ENCODE results near the gene DOK1. TPM values are rescaled to one million over a fixed set of nuclear protein-coding genes. Genes with fewer than 3 reads are reported as not detected.
A peak's percentile ranks its signal among the peaks of the same experiment; 100 is the strongest.

The DOK1 gene
- total and polyA plus RNA-seq, 8 donors = 5.7 to 14.0 (median 7.5) TPM

DNA sequence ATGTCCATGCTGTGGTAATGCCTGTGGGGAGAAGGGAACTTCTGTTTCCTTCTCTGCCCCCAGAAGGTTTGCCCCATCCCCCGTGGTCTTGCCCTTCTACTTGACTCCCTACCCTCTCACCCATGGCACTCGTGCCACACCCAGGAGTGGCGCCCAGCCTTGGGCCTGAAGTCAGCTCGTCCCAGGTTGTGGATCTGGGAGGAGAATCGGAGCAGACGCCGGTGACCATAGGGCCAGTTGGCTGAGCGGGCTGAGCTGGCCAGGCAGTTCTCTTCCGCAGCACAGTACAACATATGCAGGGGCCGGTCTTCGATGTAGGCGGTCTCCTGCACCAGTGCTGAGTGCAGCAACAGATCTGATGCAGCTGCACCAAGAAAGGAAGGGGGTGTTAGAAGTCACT is 20.1 kb upstream of the DOK1 start:
- FAIRE-seq (no peak), ATAC-seq (no peak), DNase-seq (peak in 2 of 6 donors; percentile 11 to 39)
- WGBS, 2 donors = 70 to 86% methylated on average over 12 of the region's 12 CpGs
- TF ChIP-seq, protein P1, sequence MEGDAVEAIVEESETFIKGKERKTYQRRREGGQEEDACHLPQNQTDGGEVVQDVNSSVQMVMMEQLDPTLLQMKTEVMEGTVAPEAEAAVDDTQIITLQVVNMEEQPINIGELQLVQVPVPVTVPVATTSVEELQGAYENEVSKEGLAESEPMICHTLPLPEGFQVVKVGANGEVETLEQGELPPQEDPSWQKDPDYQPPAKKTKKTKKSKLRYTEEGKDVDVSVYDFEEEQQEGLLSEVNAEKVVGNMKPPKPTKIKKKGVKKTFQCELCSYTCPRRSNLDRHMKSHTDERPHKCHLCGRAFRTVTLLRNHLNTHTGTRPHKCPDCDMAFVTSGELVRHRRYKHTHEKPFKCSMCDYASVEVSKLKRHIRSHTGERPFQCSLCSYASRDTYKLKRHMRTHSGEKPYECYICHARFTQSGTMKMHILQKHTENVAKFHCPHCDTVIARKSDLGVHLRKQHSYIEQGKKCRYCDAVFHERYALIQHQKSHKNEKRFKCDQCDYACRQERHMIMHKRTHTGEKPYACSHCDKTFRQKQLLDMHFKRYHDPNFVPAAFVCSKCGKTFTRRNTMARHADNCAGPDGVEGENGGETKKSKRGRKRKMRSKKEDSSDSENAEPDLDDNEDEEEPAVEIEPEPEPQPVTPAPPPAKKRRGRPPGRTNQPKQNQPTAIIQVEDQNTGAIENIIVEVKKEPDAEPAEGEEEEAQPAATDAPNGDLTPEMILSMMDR (IDR thresholded peaks at IDR 0.05) = no peak
- Histone ChIP-seq H3K4me3 (no peak overlapping the region), H3K36me3 (no peaks in the 10 kb centered on the region), H3K9me3 (no peaks in the 10 kb centered on the region), H3K27ac (no peak overlapping the region), H3K27me3 (no peaks in the 10 kb centered on the region), H3K4me1 (peaks cover 0 to 8% (median 7%) of the 10 kb centered on the region in 3 donors)
- intact Hi-C loops (cut with DNase I) = no loop called here

DNA sequence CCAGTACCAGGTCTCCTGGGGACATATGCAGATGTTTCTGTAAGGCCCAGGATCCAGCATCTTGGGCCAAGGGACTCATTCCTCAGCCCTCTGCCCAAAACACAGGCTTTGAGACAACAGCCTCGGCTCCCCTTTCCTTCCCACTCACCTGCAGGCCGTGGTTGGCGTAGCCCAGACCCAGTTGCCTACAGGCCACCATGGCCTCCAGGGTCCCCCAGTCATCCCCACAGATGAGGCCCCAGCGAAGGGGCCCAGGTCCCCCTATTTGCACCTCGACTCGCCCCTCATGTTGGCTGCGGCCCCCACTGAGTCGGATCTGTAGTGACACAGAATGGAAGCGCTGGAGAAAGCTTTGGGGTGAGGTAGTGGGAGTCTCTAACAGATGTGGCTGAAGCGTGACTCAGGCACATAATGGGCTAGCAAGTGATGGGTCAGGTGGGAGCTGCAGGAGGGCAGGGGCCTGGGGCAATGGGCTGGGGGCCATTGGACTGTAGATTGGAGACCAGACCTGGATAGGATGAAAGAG is 19.0 kb upstream of the DOK1 start:
- 77 to 82% methylated on average over 10 of the region's 10 CpGs for WGBS, 2 donors
- intact Hi-C loops (cut with DNase I) = no loop called here
- Histone ChIP-seq H3K36me3 (no peaks in the 10 kb centered on the region), H3K4me3 (no peak overlapping the region), H3K9me3 (no peaks in the 10 kb centered on the region), H3K4me1 (peaks cover 0 to 8% (median 7%) of the 10 kb centered on the region in 3 donors), H3K27me3 (no peaks in the 10 kb centered on the region), H3K27ac (no peak overlapping the region)
- DNase-seq (peak in 2 of 6 donors; percentile 10 to 46), FAIRE-seq (no peak), ATAC-seq (no peak)
- TF ChIP-seq, protein P1 (IDR thresholded peaks at IDR 0.05) = no peak

DNA sequence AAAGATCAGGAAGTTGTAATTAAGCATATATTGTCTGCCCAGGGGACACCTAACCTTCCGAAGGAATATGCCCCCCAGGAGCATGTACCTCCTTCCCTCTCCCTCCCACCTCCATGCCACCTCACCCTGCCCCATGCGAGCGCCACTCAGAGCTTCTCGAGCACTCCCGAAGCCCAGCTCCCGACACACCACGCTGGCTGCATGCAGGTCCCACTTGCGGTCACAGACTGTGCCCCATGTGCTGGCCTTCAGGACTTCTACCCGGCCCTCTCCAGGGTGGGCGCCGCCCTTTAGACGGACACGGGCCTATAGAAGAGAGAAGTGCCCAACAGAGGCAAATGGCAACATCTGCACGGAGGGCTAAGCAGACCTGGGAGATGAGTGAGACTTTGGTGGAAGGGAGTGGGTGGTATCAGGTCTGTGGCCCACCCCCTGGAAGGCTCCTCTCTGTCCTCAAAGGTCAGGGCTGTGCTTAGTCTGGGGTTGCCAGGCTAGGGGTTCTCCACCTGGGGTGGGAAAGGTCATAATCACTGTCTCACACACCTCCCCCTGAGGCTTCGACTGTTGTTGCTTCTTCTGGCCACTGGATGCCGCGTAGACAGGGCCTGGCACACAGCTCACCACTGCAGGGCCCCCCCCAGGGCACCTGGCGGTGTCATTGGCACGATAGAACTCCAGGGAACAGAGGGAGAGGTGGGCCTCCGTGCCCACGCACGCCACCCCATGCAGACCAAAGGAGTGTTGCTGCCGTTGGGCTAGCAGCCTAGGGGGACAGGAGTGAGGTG is 18.2 kb upstream of the DOK1 start:
- H3K27ac ChIP-seq = no peak overlapping the region
- H3K9me3 ChIP-seq = no peaks in the 10 kb centered on the region
- no peaks in the 10 kb centered on the region for H3K27me3 ChIP-seq
- TF ChIP-seq, protein P1 (IDR thresholded peaks at IDR 0.05) = no peak
- H3K4me3 ChIP-seq = no peak overlapping the region
- ATAC-seq (no peak), FAIRE-seq (no peak), DNase-seq (peak in 2 of 6 donors; percentile 23 to 43)
- WGBS, 2 donors = 60 to 78% methylated on average over 23 of the region's 23 CpGs
- intact Hi-C loops (cut with DNase I) = no loop called here
- H3K36me3 ChIP-seq = no peaks in the 10 kb centered on the region
- peaks cover 0 to under 1% (median 0%) of the 10 kb centered on the region in 3 donors for H3K4me1 ChIP-seq

GRCh38 chr2:74537140-74537539 is 17.4 kb upstream of the DOK1 start:
- no peak for DNase-seq
- no peak for ATAC-seq
- H3K27me3 ChIP-seq = no peaks in the 10 kb centered on the region
- intact Hi-C loops (cut with DNase I) = no loop called here
- FAIRE-seq = no peak
- no peak overlapping the region for H3K27ac ChIP-seq
- no peaks in the 10 kb centered on the region for H3K9me3 ChIP-seq
- TF ChIP-seq, protein P1 (IDR thresholded peaks at IDR 0.05) = no peak
- H3K4me3 ChIP-seq = no peak overlapping the region
- H3K4me1 ChIP-seq = no peaks in the 10 kb centered on the region
- WGBS, 2 donors = 45 to 55% methylated on average over 4 of the region's 4 CpGs
- H3K36me3 ChIP-seq = no peaks in the 10 kb centered on the region

- DNase-seq (no peak), FAIRE-seq (no peak), ATAC-seq (no peak)
- H3K36me3 ChIP-seq = no peaks in the 10 kb centered on the region
- intact Hi-C loops (cut with DNase I) = no loop called here
- no peak overlapping the region for H3K4me3 ChIP-seq
- TF ChIP-seq, protein P1 (IDR thresholded peaks at IDR 0.05) = no peak
- whole genome bisulfite sequencing, 2 donors = 52 to 59% methylated on average over 7 of the region's 7 CpGs
- no peaks in the 10 kb centered on the region for H3K9me3 ChIP-seq
- H3K4me1 ChIP-seq = no peaks in the 10 kb centered on the region
- no peak overlapping the region for H3K27ac ChIP-seq
- H3K27me3 ChIP-seq = no peaks in the 10 kb centered on the region
Measured at GRCh38 chr2:74538881-74539339, 15.6 kb upstream of the DOK1 start.

Data from pancreas (tissue), 10 donors.